ENCODE results near the gene BFSP1.

GRCh38 chr20:17457588-17458190 is 73.5 kb downstream of the BFSP1 start:
- TF ChIP-seq CTCF (IDR thresholded peaks at IDR 0.05) (no peak), POLR2A (IDR thresholded peaks at IDR 0.05) (no peak)
